ENCODE data around the gene THOC6. TPM values are rescaled to one million over a fixed set of nuclear protein-coding genes. Genes with fewer than 3 reads are reported as not detected.

Gene THOC6
- total RNA-seq, 1 donor from 2014 or later, result 59.1 TPM

DNA sequence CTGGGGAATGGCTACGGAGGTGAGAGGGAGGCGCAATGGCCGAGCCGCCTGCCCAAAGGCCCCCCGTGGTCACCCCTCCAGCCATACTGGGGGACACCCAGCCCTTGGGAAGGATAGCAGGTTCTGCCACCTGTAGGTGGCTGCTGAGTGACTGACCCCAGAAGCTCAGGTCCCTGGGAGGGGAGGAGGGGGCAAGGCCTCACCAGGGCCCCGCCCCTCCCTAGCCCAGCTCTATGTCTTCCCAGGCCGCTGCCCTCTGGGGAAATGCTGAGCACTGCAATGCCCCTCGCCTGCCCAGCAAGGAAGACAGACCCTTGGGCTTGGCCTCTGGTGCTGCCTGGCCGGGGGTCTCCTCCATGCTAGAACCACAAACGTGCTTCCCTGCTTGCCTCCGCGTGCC lies 22.5 kb upstream of the THOC6 start:
- intact Hi-C loops (cut with micrococcal nuclease), result no loop called here
- no peak overlapping the region for H3K27ac Mint-ChIP-seq

DNA sequence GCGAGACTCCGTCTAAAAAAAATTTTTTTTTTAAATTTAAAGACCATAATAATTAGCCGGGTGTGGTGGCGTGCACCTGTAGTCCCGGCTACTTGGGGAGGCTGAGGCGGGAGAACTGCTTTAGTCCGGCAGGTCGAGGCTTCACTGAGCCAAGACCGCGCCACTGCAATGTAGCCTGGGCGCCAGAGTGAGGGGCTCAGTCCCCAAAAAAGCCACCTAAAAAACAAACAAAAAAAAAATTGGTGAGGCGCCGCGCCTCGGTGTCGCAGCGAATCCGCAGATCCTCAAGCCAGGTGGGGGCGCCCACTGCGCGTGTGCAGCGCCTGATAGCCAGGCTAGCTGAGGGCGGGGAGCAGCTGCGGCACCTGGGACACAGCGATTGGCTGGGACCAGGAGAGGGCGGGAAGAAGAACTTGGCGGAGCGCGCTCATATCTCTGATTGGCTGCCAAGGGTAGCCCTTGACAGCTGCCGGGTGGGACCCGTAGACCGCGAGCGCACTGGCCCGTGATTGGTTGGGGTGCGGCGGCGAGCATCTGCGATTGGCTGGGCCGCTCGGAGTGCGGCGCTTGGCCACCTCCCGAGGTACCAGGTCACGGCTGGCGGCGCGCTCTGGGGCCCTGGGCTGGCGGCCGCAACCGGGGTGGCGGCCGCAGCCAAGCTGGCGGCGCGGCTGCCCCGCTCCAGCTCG lies 20.1 kb upstream of the THOC6 start:
- DNase-seq (ENCODE audit: low spot score), result peak; percentile 99
- peak overlapping the region; percentile 71 for H3K4me3 Mint-ChIP-seq (ENCODE audit: low read depth)
- peaks cover 25% of the 10 kb centered on the region for H3K4me1 Mint-ChIP-seq (ENCODE audit: low read depth)
- H3K36me3 Mint-ChIP-seq (ENCODE audit: low read depth), result no peaks in the 10 kb centered on the region
- H3K27me3 Mint-ChIP-seq (ENCODE audit: low read depth), result peaks cover 4% of the 10 kb centered on the region
- no peaks in the 10 kb centered on the region for H3K9me3 Mint-ChIP-seq
- intact Hi-C loops (cut with micrococcal nuclease), result loop anchor here (1.0 kb wide), 1 partner anchor 17 kb away; the partner anchor contains the start of gene TNFRSF12A
- H3K27ac Mint-ChIP-seq, result no peak overlapping the region

More for the DNA sequence above, 22.5 kb upstream of the THOC6 start:
- Mint-ChIP-seq H3K9me3 (no peaks in the 10 kb centered on the region), H3K36me3 (ENCODE audit: low read depth) (no peaks in the 10 kb centered on the region), H3K4me1 (ENCODE audit: low read depth) (peaks cover 3% of the 10 kb centered on the region), H3K4me3 (ENCODE audit: low read depth) (no peak overlapping the region), H3K27me3 (ENCODE audit: low read depth) (peaks cover 2% of the 10 kb centered on the region)
- DNase-seq (ENCODE audit: low spot score), result no peak

DNA sequence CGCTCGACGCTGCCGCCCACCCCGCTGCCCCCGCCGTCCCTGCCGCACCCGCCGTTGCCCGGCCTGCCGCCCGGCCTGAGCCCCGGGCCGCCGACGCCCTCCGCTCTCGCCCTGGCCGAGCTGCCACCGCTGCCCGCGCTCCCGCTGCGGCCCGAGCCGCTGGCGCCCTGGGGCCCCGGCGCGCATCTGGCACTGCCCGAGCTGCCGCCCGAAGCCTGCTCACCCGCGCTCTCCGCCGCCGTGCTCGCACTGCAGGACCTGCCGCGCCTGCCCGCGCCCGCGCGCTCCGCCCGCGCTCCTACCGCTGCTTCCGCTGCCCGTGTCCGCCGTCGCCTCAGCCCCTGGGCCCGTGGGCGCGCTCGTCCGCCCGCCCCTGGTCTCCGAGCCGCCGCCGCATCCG lies 19.5 kb upstream of the THOC6 start:
- Mint-ChIP-seq H3K4me3 (ENCODE audit: low read depth) (no peak overlapping the region), H3K36me3 (ENCODE audit: low read depth) (no peaks in the 10 kb centered on the region), H3K9me3 (no peaks in the 10 kb centered on the region), H3K4me1 (ENCODE audit: low read depth) (peaks cover 26% of the 10 kb centered on the region), H3K27me3 (ENCODE audit: low read depth) (peaks cover 4% of the 10 kb centered on the region), H3K27ac (no peak overlapping the region)
- intact Hi-C loops (cut with micrococcal nuclease), result no loop called here
- DNase-seq (ENCODE audit: low spot score), result no peak

DNA sequence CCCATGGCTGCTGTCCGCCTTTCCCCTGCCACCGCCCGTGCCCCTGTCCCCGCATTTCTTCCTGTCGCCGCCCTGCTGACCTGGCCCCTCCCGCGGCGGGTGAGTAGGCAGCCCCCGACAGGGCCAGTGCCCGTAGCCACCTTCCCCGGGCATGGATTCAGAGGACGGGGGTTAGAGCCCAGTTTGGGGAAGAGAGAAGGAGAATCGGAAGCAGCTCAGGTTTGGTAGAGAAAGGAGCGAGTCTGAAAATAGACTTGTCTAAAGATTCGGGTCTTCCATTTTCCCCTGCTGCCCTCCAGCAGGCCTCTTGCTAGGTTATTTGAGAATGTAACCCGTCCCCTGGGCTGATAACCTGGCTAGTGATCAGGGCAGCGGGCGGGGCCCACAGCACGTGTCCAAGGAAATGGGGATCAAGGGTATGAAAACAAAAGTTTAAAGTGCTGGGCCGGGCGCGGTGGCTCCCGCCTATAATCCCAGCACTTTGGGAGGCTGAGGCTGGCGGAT lies 19.0 kb upstream of the THOC6 start:
- Mint-ChIP-seq H3K4me3 (ENCODE audit: low read depth) (peak overlapping the region; percentile 74), H3K27ac (no peak overlapping the region), H3K27me3 (ENCODE audit: low read depth) (peaks cover 4% of the 10 kb centered on the region), H3K4me1 (ENCODE audit: low read depth) (peaks cover 26% of the 10 kb centered on the region), H3K9me3 (no peaks in the 10 kb centered on the region), H3K36me3 (ENCODE audit: low read depth) (no peaks in the 10 kb centered on the region)
- intact Hi-C loops (cut with micrococcal nuclease), result no loop called here
- DNase-seq (ENCODE audit: low spot score), result no peak

DNA sequence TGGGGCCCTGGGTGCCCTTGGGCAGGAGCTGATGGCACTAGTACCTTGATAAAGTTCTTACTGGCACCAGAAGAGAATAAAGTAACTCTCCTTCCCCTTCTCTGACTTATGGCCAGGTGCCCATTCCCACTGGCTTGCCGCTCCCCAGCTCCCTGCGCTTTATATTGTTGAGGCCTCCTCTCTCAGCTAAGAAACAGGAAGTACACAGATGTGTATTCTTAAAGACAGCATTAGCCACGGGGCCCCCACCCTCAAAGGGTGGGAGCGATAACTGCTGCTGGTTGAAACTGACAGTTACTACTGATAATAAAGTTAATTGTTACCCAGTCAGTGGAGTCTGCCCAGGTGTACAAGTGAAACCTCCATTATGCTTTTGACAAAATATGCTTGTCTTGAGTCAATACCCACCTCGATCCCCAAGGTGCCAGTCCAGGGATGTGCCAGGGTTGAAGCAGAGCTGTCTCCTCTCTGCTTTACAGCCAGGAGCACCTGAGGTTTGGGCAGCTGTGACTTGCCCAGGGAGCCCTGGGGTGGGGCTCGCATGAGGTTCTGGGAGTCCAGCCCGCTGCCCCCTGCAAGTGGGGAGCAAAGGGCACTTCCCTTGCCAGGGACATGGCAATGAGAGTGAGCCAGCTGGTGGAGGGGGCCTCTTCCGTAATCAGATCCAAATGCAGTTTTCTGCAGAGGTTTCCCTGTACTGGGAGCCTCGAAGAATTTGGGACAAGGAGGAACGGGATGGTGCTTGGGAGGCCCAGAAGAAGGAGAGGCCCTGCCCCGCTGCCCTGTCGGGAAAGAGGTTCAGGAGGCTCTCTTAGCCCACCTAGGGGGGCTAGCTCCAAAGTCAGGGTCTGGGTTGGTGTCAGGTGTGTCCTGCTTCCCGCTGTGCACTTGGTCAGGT lies 16.5 kb upstream of the THOC6 start:
- Mint-ChIP-seq H3K27ac (no peak overlapping the region), H3K4me3 (ENCODE audit: low read depth) (no peak overlapping the region), H3K27me3 (ENCODE audit: low read depth) (peaks cover 4% of the 10 kb centered on the region), H3K9me3 (no peaks in the 10 kb centered on the region), H3K36me3 (ENCODE audit: low read depth) (no peaks in the 10 kb centered on the region), H3K4me1 (ENCODE audit: low read depth) (peaks cover 26% of the 10 kb centered on the region)
- intact Hi-C loops (cut with micrococcal nuclease), result no loop called here
- DNase-seq (ENCODE audit: low spot score), result no peak

DNA sequence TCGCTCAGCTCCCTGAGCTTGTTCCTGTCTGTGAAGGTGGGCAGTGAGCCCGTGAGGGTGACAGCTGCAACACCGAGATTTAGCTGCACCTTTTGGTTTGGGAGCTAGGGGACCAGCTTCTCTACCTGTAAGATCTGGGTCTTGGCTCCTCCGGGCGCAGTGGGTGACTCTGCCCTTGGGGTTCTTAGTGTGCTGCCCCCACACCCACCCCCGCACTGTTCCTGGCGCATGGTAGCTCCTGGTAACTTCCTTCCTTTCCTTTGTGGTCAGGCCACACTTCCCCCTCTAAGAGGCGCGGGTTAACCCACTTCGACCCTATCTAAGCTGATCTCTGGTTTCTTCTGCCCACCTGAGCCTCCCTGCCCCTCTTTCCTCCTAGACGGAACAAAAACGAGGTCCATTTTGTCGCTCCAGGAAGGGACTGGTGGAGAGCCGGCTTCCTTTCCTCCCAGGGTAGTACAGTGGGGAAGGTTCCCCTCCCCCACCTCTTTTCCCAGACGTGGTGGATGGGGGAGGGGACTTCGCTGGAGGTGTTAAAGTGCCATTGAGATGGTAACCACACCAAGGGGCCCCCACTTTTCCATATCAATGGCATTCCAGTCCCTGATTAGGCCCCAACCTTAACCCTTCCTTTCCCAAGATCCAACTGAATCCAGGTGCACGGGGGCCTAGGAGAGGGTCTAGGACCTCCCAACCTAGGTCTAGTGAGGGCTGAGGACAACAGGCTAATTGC lies 15.7 kb upstream of the THOC6 start:
- H3K27ac Mint-ChIP-seq, result no peak overlapping the region
- H3K9me3 Mint-ChIP-seq, result no peaks in the 10 kb centered on the region

DNA sequence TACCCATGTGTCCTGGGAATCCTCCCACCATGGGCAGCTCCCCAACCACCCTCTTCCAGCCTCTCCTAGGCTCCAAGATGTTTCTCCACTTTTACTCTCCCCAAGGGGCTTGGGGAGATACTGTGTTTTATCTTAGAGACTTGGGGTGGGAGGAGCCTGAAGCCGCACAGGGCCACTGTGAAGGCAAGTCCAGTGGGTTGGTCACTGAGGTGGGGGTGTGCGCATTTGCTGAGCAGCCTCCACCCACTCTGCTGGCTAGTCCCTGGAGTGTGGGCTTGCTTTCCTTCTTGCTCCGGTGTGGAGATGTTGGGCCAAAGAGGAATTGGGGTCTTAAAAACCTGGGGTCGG lies 15.2 kb upstream of the THOC6 start:
- Mint-ChIP-seq H3K27ac (no peak overlapping the region), H3K4me1 (ENCODE audit: low read depth) (peaks cover 26% of the 10 kb centered on the region), H3K27me3 (ENCODE audit: low read depth) (peaks cover 6% of the 10 kb centered on the region), H3K36me3 (ENCODE audit: low read depth) (no peaks in the 10 kb centered on the region), H3K4me3 (ENCODE audit: low read depth) (no peak overlapping the region), H3K9me3 (no peaks in the 10 kb centered on the region)
- intact Hi-C loops (cut with micrococcal nuclease), result no loop called here
- no peak for DNase-seq (ENCODE audit: low spot score)

More for the DNA sequence above, 15.7 kb upstream of the THOC6 start:
- Mint-ChIP-seq H3K36me3 (ENCODE audit: low read depth) (no peaks in the 10 kb centered on the region), H3K27me3 (ENCODE audit: low read depth) (peaks cover 6% of the 10 kb centered on the region), H3K4me3 (ENCODE audit: low read depth) (peak overlapping the region; percentile 45), H3K4me1 (ENCODE audit: low read depth) (peaks cover 26% of the 10 kb centered on the region)
- DNase-seq (ENCODE audit: low spot score), result no peak
- intact Hi-C loops (cut with micrococcal nuclease), result no loop called here

DNA sequence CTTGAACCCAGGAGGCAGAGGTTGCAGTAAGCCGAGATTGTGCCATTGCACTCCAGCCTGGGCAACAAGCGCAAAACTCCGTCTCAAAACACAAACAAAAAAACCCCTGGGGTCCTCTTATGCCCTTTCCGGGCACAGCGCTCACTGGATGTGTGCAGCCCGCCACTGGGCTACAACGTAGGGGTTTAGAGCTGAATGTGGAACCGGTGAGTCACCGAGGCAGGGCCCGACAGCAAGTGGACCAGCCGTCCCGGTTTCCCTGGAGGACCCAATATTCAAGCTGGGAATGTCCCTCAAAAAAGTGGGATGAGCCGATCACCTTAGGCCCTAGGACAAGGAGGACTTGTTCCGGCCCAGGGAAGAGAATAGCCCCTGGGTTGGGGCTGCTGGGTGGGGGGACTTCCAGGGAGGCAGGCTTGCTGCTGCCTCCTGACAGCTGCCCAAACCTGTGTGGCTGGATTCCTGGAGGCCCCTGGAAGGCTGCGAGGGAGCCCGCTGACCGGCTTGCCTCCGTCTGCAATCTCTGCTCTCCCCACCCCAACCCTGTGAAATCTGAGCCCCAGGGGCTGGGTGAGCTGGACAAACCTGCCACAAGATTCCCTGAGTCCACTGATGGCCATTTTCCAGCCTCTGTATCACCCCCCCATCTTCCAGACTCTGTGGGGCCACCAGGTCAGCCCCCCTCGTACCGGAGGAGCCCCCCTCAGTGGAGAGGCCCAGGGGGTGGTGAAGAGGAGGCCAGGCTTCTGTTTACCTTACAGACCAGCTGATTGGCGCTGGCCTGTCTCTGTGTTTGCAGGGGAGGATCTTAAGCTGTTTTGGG lies 14.1 kb upstream of the THOC6 start:
- H3K4me1 Mint-ChIP-seq (ENCODE audit: low read depth), result peaks cover 25% of the 10 kb centered on the region
- no peak overlapping the region for H3K4me3 Mint-ChIP-seq (ENCODE audit: low read depth)
- no peak overlapping the region for H3K27ac Mint-ChIP-seq
- intact Hi-C loops (cut with micrococcal nuclease), result no loop called here
- peaks cover 11% of the 10 kb centered on the region for H3K27me3 Mint-ChIP-seq (ENCODE audit: low read depth)
- H3K36me3 Mint-ChIP-seq (ENCODE audit: low read depth), result no peaks in the 10 kb centered on the region
- no peak for DNase-seq (ENCODE audit: low spot score)
- H3K9me3 Mint-ChIP-seq, result no peaks in the 10 kb centered on the region

DNA sequence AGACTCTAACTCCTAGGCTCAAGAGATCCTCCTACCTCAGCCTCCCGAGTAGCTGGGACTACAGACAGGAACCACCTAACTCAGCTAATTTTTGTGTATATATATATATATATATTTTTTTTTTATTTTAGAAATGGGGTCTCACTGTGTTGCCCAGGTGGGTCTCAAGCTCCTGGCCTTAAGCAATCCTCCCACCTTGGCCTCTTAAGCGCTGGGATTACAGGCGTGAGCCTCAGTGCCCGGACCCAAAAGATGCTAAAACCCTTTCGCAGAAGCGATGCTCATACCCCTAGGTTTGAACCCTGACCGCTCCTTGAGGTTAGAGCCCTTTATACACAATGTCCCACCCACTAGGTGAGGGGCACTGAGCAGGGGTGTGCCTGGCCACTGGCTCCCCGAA lies 13.3 kb upstream of the THOC6 start:
- no peak overlapping the region for H3K27ac Mint-ChIP-seq
- no peak for DNase-seq (ENCODE audit: low spot score)
- H3K36me3 Mint-ChIP-seq (ENCODE audit: low read depth), result no peaks in the 10 kb centered on the region
- peaks cover 23% of the 10 kb centered on the region for H3K4me1 Mint-ChIP-seq (ENCODE audit: low read depth)
- H3K27me3 Mint-ChIP-seq (ENCODE audit: low read depth), result peaks cover 11% of the 10 kb centered on the region
- no peaks in the 10 kb centered on the region for H3K9me3 Mint-ChIP-seq
- H3K4me3 Mint-ChIP-seq (ENCODE audit: low read depth), result no peak overlapping the region
- intact Hi-C loops (cut with micrococcal nuclease), result no loop called here

DNA sequence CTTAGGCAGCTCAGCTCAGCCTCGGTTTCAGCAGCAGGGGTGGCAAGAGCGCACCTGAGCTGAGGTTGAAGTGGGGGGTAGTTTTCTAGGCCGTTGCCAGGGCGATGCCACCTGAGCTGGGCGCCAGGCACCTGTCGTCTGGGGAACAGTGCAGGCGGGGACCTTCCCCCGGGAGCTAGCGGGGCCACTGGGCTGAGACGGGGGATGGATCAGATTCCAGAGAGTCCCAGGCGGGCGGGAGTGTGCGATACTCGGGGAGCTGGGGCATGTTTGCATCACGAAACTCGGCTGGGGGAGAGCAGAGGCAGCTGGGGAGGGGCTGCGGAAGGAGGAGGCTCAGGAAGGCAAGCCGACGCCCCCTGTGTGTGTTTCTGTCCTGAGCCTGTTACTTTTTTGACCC lies 11.6 kb upstream of the THOC6 start:
- Mint-ChIP-seq H3K4me1 (ENCODE audit: low read depth) (peaks cover 16% of the 10 kb centered on the region), H3K9me3 (no peaks in the 10 kb centered on the region), H3K27me3 (ENCODE audit: low read depth) (peaks cover 14% of the 10 kb centered on the region), H3K36me3 (ENCODE audit: low read depth) (no peaks in the 10 kb centered on the region), H3K4me3 (ENCODE audit: low read depth) (no peak overlapping the region), H3K27ac (no peak overlapping the region)
- intact Hi-C loops (cut with micrococcal nuclease), result no loop called here
- no peak for DNase-seq (ENCODE audit: low spot score)

DNA sequence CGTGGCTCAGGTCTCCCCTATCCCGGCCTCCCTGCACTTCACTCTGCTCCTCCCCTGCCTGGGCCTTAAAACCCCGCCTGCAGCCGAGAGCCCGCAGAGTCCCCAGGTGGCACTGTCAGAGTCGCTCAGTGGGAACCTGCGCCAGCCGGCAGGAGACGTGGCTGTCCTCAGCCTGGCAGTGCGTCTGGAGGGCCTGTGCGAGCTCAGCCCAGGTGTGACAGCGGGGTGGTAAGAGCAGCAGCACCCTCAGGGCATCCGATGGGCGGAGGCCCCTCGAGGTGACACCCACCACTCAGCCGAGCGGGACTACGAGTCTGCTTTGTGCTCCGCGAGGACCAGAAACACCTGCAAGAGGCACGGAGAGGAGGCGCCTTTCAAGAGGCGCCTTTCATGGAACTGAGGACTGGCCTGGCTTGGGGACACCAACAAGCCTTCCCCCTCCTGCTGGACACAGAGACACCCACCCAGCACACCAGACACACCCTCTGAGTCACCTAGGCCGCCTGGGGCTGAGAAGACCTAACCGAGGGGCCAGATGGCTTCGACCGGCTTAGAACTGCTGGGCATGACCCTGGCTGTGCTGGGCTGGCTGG lies 10.9 kb upstream of the THOC6 start, which contains the start of gene CLDN9:
Gene CLDN9, plus strand, starts transcription at position 96 of the 593 bp plus-strand sequence. Its CDS starts 440 bp downstream, at position 536.
- peaks cover 9% of the 10 kb centered on the region for H3K4me1 Mint-ChIP-seq (ENCODE audit: low read depth)
- intact Hi-C loops (cut with micrococcal nuclease), result no loop called here
- no peaks in the 10 kb centered on the region for H3K9me3 Mint-ChIP-seq
- H3K27ac Mint-ChIP-seq, result no peak within 1 kb of the TSS
- peaks cover 15% of the 10 kb centered on the region for H3K27me3 Mint-ChIP-seq (ENCODE audit: low read depth)
- DNase-seq (ENCODE audit: low spot score), result no peak
- H3K36me3 Mint-ChIP-seq (ENCODE audit: low read depth), result no peaks in the 10 kb centered on the region
- H3K4me3 Mint-ChIP-seq (ENCODE audit: low read depth), result no peak within 1 kb of the TSS
